Omental fat pad (tissue), 4 donors: Measurements from ENCODE around the gene DLK2. TPM values are rescaled to one million over a fixed set of nuclear protein-coding genes. Genes with fewer than 3 reads are reported as not detected.
A peak's percentile ranks its signal among the peaks of the same experiment; 100 is the strongest.
"Not testable (repeated sequence)": the region's sequence is repeated elsewhere in the genome, so short reads cannot be mapped to it uniquely, and the experiment has no call there.

Experiments
- ATAC-seq: fragments of 150-250 bp; one replicate; pipeline ENCODE4 v1.9.1; 2016; ENCODE audit warnings: mild to moderate bottlenecking, moderate library complexity; ENCODE audit not compliant: low FRiP score
- DNase-seq: peaks from one replicate; pipeline ENCODE4 v3.0.0-alpha.2; 2019; ENCODE audit warnings: low spot score
- CTCF ChIP-seq, 3 donors: fragments of 450-650 bp; IDR thresholded peaks; one replicate each; pipeline ENCODE4 v1.5.1; 2016 to 2017; ENCODE audit warnings: antibody characterized with exemption in 3 of 3, mild to moderate bottlenecking in 3 of 3, moderate library complexity in 2 of 3
- total RNA-seq, 4 donors: library from RNA; depleted of rRNA; stranded (reverse); fragments of >200 nt; gene quantifications; one replicate each; pipeline ENCODE4 v1.1.0, GENCODE V29; 2016

The DLK2 gene
- total RNA-seq, 4 donors from 2014 or later: 1.1 to 1.5 (median 1.2) TPM; not detected in 1

GRCh38 chr6:43428112-43428570, 27.2 kb downstream of the DLK2 start:
- no peak for DNase-seq
- ATAC-seq: peak; percentile 45
- TF ChIP-seq CTCF (IDR thresholded peaks at IDR 0.05): no peak

GRCh38 chr6:43427406-43428111, 27.8 kb downstream of the DLK2 start, which contains the start of gene ABCC10:
Gene ABCC10 (plus strand): TSS chr6:43427541. CDS start chr6:43427979, 438 bp downstream.
- no peak for TF ChIP-seq CTCF (IDR thresholded peaks at IDR 0.05)
- DNase-seq (peak; percentile 78), ATAC-seq (peak; percentile 99)

- TF ChIP-seq CTCF (IDR thresholded peaks at IDR 0.05): no peak
- DNase-seq (no peak), ATAC-seq (no peak)
Measured at GRCh38 chr6:43426928-43427405, 28.4 kb downstream of the DLK2 start.

- ATAC-seq, DNase-seq: not testable (repeated sequence)
Measured at GRCh38 chr6:43425083-43425482, 30.3 kb downstream of the DLK2 start.

- no peak for ATAC-seq
- no peak for TF ChIP-seq CTCF (IDR thresholded peaks at IDR 0.05)
- DNase-seq: no peak
Measured at GRCh38 chr6:43421831-43422230, 33.5 kb downstream of the DLK2 start.

GRCh38 chr6:43420012-43420709, 35.2 kb downstream of the DLK2 start:
- ATAC-seq (no peak), DNase-seq (no peak)
- no peak for TF ChIP-seq CTCF (IDR thresholded peaks at IDR 0.05)

GRCh38 chr6:43416935-43417334, 38.4 kb downstream of the DLK2 start:
- DNase-seq: no peak
- no peak for TF ChIP-seq CTCF (IDR thresholded peaks at IDR 0.05)
- no peak for ATAC-seq

GRCh38 chr6:43415275-43415674, 40.1 kb downstream of the DLK2 start:
- not testable (repeated sequence) for ATAC-seq, DNase-seq
